ENCODE data around the gene GNA12.

DNA sequence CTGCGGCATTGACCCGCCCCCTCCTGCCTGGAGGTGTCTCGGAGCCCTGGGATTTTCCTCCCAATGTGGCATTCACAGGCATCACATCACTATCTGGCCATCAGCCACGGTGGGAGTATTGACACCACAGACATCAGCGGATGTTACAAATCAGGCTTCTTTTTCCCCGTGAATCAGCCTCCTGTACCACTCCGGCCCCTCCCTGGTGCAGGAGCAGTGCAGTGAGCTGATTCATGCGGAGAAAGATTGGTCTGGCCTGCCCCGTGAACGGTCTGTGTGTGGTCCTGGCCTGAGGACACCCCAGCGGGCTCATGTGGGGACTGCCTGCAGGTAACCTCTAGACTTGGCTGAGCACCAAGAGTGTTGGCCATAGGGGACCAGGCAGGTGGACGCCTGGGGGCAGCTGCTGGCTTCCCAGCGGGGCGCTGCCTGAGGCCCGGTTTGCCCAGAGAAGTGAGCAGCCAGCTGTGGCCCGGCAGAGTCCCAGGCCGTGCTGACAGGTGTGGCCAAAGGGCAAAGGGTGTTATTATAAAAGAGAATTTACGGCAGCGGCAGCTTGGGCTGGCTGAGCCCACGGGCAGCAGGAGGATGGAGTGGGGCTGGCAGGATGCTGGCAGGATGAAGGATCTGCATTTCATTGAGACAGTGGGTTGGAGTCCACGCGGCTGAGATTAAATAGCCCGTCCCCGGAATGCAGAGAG, 32.1 kb upstream of the GNA12 start:
- TF ChIP-seq CTCF (IDR thresholded peaks at IDR 0.05) (no peak), ZFX (IDR thresholded peaks at IDR 0.05; ENCODE audit: borderline replicate concordance) (no peak)

Data from 22Rv1 (cell line).